Smooth muscle cell (in vitro differentiated cells): ENCODE measurements around the gene FRS2. TPM values are rescaled to one million over a fixed set of nuclear protein-coding genes. Genes with fewer than 3 reads are reported as not detected.
A peak's percentile ranks its signal among the peaks of the same experiment; 100 is the strongest.

Source experiments
- DNase-seq: peaks from one replicate; lab custom pipeline; 2025; ENCODE audit not compliant: unreplicated experiment; lab: John Stamatoyannopoulos, UW
- H2AFZ ChIP-seq: fragments of 200-600 bp; sonication (generic); 2 replicates; pipeline ENCODE4 v1.6.0; 2016; ENCODE audit warnings: antibody characterized with exemption, low read depth, mild to moderate bottlenecking
- H3F3A ChIP-seq: fragments of 200-600 bp; sonication (generic); 2 replicates; pipeline ENCODE4 v1.6.0; 2017; ENCODE audit warnings: antibody characterized with exemption, low read depth
- H3K27ac ChIP-seq: fragments of 200-600 bp; sonication (generic); 2 replicates; pipeline ENCODE4 v1.5.1; 2016; ENCODE audit warnings: low read depth, mild to moderate bottlenecking
- H3K27me3 ChIP-seq: fragments of 200-600 bp; sonication (generic); 2 replicates; pipeline ENCODE4 v1.6.1; 2016; ENCODE audit warnings: low read depth, mild to moderate bottlenecking
- H3K36me3 ChIP-seq: fragments of 200-600 bp; sonication (generic); 2 replicates; pipeline ENCODE4 v1.5.1; 2016; ENCODE audit warnings: low read depth
- H3K4me1 ChIP-seq: fragments of 200-600 bp; sonication (generic); 2 replicates; pipeline ENCODE4 v1.5.1; 2016; ENCODE audit warnings: low read depth
- H3K4me2 ChIP-seq: fragments of 200-600 bp; sonication (generic); 2 replicates; pipeline ENCODE4 v1.6.0; 2016; ENCODE audit warnings: mild to moderate bottlenecking
- H3K4me3 ChIP-seq: fragments of 200-600 bp; sonication (generic); 2 replicates; pipeline ENCODE4 v1.5.1; 2016; ENCODE audit warnings: mild to moderate bottlenecking
- H3K79me2 ChIP-seq: fragments of 200-600 bp; sonication (generic); 2 replicates; pipeline ENCODE4 v1.6.0; 2016; ENCODE audit warnings: low read depth, mild to moderate bottlenecking
- H3K9ac ChIP-seq: fragments of 200-600 bp; sonication (generic); 2 replicates; pipeline ENCODE4 v1.6.0; 2016; ENCODE audit warnings: low read depth
- H3K9me3 ChIP-seq: fragments of 200-600 bp; sonication (generic); replicated peaks from 2 replicates; pipeline ENCODE4 v1.5.1; 2016; ENCODE audit warnings: low read depth
- H4K20me1 ChIP-seq: fragments of 200-600 bp; sonication (generic); 2 replicates; pipeline ENCODE4 v1.6.0; 2016; ENCODE audit warnings: low read depth
- WGBS: methylation state at CpG from one replicate; pipeline ENCODE4 v1.1.7; 2016; ENCODE audit warnings: low lambda C conversion rate; 5-methylcytosine and 5-hydroxymethylcytosine counted together
- polyA plus RNA-seq: library from polyadenylated mRNA; unstranded; fragments of >200 nt; fragmentation: Nextera tagmentation; extraction: Ambion mirVana; gene quantifications from 2 replicates; pipeline ENCODE4 v1.2.1, GENCODE V29; 2016
- total RNA-seq: library from RNA; depleted of rRNA; stranded (reverse); fragments of >200 nt; gene quantifications from 2 replicates; pipeline ENCODE4 v1.2.3, GENCODE V29; 2014
- TF ChIP-seq, protein P1 (sequence below): fragments of 200-600 bp; sonication (generic); IDR thresholded peaks from 2 replicates; pipeline ENCODE4 v1.5.1; 2017; ENCODE audit warnings: borderline replicate concordance, mild to moderate bottlenecking, antibody characterized with exemption; ENCODE audit not compliant: insufficient read depth, poor library complexity, severe bottlenecking

Gene FRS2
- total and polyA plus RNA-seq, 2 experiments from 2014 or later = 23.8 to 90.2 TPM

DNA sequence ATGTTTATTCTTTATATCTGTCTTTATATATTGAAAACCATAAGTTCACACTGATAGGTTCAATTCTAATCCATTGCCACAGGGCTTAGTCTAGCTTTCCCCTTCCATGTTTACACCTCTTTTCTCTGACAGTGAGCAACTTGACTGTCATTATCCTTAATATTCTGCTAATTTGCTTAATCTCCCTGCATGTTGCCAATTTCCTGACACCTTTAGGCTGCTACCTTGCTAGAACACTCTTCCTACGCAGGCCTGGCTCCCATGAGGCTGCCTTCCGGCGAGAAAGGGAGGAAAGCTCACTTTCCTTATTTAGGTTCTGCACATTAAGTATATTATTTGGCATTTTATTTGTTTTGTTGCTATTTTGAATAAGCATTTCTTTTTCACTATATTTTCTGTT lies 12.8 kb upstream of the FRS2 start:
- WGBS = 76% methylated on average over 3 of the region's 3 CpGs
- H3F3A ChIP-seq = no peaks in the 10 kb centered on the region
- H3K9me3 ChIP-seq = no peaks in the 10 kb centered on the region

DNA sequence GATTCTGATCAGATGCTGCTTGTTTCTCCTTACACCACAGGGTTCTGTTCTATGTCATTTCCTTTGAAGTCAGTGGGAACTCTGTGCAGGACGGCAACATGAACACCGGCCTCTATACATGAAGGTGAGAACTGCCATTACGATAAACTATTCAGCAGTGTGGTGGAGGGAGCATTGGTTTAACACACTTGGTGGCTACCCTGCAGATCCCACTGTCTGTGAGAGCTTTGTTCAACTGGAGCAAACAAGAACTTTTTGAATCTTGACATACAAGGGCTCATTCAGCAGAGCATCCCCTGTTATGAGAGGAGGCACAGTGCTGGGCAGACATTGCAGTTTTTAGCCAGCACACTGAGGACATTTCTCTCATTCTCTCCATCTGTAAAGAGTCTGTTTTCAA lies 10.7 kb upstream of the FRS2 start:
- H3F3A ChIP-seq = no peaks in the 10 kb centered on the region
- H3K4me3 ChIP-seq = no peak overlapping the region
- DNase-seq = no peak
- no peaks in the 10 kb centered on the region for H3K36me3 ChIP-seq
- H3K27ac ChIP-seq = no peak overlapping the region
- H3K4me1 ChIP-seq = no peaks in the 10 kb centered on the region
- H4K20me1 ChIP-seq = no peaks in the 10 kb centered on the region
- 66% methylated on average over 3 of the region's 3 CpGs for WGBS
- TF ChIP-seq, protein P1, sequence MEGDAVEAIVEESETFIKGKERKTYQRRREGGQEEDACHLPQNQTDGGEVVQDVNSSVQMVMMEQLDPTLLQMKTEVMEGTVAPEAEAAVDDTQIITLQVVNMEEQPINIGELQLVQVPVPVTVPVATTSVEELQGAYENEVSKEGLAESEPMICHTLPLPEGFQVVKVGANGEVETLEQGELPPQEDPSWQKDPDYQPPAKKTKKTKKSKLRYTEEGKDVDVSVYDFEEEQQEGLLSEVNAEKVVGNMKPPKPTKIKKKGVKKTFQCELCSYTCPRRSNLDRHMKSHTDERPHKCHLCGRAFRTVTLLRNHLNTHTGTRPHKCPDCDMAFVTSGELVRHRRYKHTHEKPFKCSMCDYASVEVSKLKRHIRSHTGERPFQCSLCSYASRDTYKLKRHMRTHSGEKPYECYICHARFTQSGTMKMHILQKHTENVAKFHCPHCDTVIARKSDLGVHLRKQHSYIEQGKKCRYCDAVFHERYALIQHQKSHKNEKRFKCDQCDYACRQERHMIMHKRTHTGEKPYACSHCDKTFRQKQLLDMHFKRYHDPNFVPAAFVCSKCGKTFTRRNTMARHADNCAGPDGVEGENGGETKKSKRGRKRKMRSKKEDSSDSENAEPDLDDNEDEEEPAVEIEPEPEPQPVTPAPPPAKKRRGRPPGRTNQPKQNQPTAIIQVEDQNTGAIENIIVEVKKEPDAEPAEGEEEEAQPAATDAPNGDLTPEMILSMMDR = no peak
- no peak overlapping the region for H3K4me2 ChIP-seq
- H3K9ac ChIP-seq = no peak overlapping the region
- H3K9me3 ChIP-seq = no peaks in the 10 kb centered on the region
- H3K79me2 ChIP-seq = no peaks in the 10 kb centered on the region
- peak overlapping the region; percentile 7 for H2AFZ ChIP-seq
- H3K27me3 ChIP-seq = no peaks in the 10 kb centered on the region

More for the DNA sequence above, 12.8 kb upstream of the FRS2 start:
- H3K9ac ChIP-seq = no peak overlapping the region
- H3K79me2 ChIP-seq = no peaks in the 10 kb centered on the region
- H4K20me1 ChIP-seq = no peaks in the 10 kb centered on the region
- TF ChIP-seq, protein P1 = no peak
- DNase-seq = no peak
- H3K4me2 ChIP-seq = no peak overlapping the region
- H3K27me3 ChIP-seq = no peaks in the 10 kb centered on the region
- H3K4me1 ChIP-seq = no peaks in the 10 kb centered on the region
- no peak overlapping the region for H3K4me3 ChIP-seq
- H2AFZ ChIP-seq = no peak overlapping the region
- H3K27ac ChIP-seq = no peak overlapping the region
- no peaks in the 10 kb centered on the region for H3K36me3 ChIP-seq

DNA sequence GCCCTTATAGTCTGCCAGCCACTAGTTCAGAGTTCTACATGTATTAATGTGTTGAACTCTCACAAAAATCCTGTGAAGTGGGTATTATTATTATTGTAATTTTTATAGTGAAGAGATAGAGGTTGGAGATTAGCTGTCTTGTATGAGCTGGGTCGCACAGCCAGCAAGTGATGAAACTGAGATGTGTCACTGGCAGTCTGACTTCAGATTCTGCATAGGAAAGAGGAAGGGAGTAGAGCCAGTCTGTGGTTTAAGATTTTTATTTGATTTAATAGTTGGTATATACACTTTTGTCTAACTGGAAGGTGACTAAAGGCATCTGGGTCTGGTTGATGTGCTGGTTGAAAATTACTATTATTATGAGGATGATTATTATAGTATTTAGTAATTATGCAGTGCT lies 5.8 kb upstream of the FRS2 start:
- no peaks in the 10 kb centered on the region for H3K36me3 ChIP-seq
- H4K20me1 ChIP-seq = no peaks in the 10 kb centered on the region
- no peak overlapping the region for H2AFZ ChIP-seq
- no peaks in the 10 kb centered on the region for H3F3A ChIP-seq
- H3K4me2 ChIP-seq = no peak overlapping the region
- H3K27ac ChIP-seq = no peak overlapping the region
- peaks cover 18% of the 10 kb centered on the region for H3K4me1 ChIP-seq
- TF ChIP-seq, protein P1 = no peak
- H3K9ac ChIP-seq = no peak overlapping the region
- no peaks in the 10 kb centered on the region for H3K9me3 ChIP-seq
- WGBS = 48% methylated on average over 1 of the region's 1 CpG
- H3K79me2 ChIP-seq = no peaks in the 10 kb centered on the region
- H3K4me3 ChIP-seq = no peak overlapping the region
- H3K27me3 ChIP-seq = no peaks in the 10 kb centered on the region
- no peak for DNase-seq

DNA sequence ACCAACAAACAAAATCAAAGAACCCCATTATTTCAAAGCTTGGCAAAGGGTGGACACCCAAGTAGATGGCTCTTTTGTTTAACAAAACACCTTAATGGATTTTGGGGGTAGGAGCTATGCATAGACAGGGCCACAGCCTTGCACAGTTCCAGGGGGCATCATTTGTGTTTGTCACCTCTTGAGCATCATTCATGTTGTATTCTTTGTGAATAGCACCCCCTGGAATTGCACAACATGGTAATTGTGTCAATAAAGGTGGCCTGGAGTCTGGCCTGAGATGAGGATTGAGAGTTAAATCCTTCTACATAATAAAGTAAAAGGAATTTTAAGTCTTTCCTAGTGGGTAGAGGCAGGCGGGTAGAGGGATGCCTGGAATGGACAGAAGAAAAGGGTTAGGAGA lies 3.3 kb upstream of the FRS2 start:
- Histone ChIP-seq H3K27me3 (no peaks in the 10 kb centered on the region), H3K79me2 (peaks cover 23% of the 10 kb centered on the region), H3K4me2 (no peak overlapping the region), H3K9ac (no peak overlapping the region), H4K20me1 (peaks cover 11% of the 10 kb centered on the region), H3K4me3 (no peak overlapping the region), H3K27ac (no peak overlapping the region), H3K9me3 (no peaks in the 10 kb centered on the region), H3K4me1 (peaks cover 33% of the 10 kb centered on the region), H3K36me3 (no peaks in the 10 kb centered on the region), H2AFZ (no peak overlapping the region), H3F3A (peaks cover 6% of the 10 kb centered on the region)
- 81% methylated on average over 1 of the region's 1 CpG for WGBS
- no peak for DNase-seq
- TF ChIP-seq, protein P1 = no peak
